GM19025 (cell line): ENCODE measurements around the gene EFR3B.
"Not testable (repeated sequence)": the region's sequence is repeated elsewhere in the genome, so short reads cannot be mapped to it uniquely, and the experiment has no call there.

Experiments used
- ATAC-seq: cut with Tn5 transposase; IDR thresholded peaks from one replicate; pipeline ENCODE4 v1.9.1; 2021; ENCODE audit warnings: mild to moderate bottlenecking, low read depth, moderate library complexity; ENCODE audit not compliant: unreplicated experiment

The EFR3B gene, protein sequence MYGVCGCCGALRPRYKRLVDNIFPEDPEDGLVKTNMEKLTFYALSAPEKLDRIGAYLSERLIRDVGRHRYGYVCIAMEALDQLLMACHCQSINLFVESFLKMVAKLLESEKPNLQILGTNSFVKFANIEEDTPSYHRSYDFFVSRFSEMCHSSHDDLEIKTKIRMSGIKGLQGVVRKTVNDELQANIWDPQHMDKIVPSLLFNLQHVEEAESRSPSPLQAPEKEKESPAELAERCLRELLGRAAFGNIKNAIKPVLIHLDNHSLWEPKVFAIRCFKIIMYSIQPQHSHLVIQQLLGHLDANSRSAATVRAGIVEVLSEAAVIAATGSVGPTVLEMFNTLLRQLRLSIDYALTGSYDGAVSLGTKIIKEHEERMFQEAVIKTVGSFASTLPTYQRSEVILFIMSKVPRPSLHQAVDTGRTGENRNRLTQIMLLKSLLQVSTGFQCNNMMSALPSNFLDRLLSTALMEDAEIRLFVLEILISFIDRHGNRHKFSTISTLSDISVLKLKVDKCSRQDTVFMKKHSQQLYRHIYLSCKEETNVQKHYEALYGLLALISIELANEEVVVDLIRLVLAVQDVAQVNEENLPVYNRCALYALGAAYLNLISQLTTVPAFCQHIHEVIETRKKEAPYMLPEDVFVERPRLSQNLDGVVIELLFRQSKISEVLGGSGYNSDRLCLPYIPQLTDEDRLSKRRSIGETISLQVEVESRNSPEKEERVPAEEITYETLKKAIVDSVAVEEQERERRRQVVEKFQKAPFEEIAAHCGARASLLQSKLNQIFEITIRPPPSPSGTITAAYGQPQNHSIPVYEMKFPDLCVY

DNA sequence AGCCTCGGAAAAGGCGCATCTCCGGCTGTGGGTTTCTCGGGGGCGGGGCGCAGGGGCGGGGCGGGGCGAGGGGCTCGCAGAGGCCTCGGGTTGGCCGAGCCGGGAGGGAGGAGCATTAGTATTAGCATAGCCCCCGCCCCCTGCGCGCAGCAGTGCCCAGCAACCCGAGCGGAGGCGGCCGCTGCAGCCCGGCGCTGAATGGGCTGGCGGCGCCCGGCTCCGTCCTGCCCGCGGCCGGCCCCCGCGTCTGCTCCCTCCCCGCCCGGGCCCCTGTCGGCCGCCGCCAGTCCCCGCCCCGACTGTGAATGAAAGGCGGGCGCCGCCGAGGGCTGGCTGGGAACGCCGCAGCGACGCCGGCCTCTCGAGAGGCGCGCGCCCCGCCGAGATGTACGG is at the start of gene EFR3B:
TSS of gene EFR3B (plus strand) at position 149 of the 393 bp plus-strand sequence. CDS start at position 386, 237 bp downstream.
- ATAC-seq: peak; percentile 93

DNA sequence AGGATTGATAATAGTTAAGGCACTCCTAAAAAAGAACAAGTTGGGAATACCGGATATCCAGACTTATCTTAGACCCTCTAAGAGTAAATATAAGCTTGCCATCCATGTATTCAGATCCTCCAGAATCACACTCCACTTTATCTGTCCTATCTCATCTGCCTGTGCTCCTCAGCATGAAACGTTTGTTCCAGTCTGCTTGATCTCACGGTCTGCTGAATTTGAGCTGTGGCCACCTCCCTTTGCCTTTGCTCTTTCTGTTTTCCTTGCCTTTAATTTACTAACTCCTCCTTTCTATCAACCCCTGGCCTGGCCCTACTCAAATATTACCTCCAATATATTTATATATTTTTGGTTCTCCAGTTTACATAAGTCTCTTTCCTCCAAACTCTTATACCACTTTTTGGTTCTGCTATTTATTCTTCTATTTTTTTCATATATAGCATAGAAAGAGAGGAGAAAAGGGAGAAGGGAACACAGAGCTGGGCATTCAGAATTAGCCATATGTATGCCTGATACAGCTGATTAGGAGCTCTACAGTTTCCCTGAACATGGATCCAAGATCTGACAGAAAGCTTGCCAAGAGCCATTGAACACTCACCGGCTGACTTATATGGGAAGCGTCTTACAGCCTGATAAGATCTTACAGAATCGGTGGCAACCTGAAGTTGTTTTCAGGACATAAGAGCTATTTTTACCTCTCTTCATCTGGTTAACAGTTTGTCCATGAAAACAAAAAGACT is 48.3 kb upstream of the EFR3B start:
- ATAC-seq: no peak

DNA sequence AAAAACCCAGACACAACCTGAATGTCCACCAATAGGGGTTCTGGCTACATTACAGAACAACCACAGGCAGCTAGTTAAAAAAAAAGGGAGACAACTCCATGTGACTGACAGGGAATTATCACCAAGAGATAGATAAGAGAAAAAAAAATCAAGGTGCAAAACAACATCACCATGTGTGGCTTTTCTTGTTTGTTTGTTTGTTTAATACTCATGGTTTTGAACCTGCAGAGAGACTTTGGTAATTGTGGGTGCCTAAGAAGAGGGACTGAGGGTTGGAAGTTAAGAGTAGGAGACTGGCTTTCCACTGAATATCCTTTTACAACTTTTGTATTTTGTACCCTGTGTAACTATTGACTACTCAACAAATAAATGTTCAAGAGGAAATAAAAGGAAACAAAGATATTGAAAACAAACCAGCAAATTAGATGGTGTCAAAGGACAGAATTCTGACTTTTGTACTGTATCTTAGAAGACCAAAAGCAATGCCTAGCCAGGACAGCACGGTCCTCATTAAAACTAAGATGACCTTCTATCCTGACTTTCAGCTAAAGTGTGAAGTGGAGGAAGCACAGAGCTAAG is 47.6 kb upstream of the EFR3B start:
- ATAC-seq: no peak

DNA sequence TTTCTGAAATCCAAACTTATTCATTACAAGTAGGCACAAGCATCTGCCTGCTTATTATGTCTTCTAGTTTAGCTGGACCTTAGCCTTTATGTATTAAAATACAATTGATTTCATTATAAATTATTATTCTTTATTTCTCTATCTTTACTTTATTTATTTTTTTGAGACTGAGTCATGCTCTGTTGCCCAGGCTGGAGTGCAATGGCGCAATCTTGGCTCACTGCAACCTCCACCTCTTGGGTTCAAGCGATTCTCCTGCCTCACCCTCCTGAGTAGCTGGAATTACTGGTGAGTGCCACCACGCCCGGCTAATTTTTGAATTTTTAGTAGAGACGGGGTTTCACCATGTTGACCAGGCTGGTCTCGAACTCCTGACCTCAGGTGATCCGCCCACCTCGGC is 42.8 kb upstream of the EFR3B start:
- ATAC-seq: not testable (repeated sequence)

DNA sequence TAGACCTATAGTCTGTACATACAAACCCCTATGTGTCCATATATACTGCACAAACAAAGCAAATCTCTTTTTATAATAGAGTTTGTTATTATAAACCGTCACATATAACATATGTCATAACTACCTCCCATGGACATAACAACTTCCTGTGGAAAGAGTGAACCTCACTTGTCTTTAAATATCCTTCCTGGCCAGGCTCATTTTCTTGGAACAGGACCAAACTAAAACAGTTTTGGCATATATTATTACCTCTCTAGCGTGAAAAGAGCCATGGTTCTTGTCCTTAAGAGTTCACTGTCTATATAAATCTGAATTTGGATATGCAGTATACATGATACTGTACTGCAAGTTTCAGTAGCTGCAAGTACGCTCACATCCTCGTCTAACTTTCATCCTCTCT is 41.8 kb upstream of the EFR3B start:
- no peak for ATAC-seq

DNA sequence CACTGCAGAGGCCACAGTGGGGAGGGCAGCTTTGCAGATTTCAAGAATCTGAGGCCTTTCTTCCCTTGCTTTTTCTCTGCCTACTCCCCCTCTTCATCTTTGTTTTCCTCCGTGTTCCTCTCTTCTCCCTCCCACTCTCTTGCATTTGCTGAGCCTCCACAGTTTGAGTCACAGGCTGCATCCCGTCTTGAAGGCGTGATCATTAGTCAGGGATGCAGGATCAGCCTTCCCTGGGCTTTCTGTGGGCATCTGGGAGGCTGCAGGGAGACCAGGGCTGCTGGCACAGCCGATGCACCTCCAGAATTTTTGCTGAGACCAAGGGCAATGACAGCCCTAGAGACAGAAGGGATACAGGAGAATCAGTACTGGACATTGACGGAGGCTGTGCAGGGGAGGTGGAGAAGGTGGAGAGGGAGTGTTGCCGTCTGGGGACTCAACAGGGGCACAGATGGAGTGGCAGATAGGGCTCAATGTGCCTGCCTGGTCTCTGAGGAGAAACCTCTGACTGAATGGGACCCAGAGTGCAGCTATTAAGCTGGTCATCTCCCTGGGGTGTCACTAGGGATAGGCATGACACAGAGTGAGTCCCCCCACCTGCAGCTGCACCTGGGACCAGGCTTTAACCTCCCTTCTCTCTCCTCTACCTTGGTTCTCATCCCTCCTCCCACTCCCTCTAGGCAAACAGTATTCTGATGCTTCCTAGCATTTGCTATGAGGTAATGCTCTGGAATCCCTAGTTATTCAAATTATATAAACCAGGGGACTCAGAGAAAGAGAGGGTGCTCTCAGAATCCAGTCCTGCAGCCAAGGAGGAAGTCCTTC is 41.2 kb upstream of the EFR3B start:
- no peak for ATAC-seq

DNA sequence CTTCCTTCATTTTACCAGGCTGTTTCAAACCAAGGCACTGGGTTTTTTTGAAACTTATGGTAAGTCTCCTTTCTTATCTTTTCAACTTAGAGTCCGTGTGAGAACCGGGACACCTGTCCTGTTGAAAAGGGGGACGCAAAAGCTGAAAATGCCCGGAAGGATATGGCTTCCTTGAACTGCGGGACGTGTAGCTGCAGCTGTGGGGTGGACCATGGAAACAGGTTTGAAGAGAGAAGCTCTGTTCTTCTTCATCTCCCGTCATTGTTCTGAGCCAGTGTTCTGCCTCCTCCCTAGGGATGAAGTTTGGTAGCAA is 40.6 kb upstream of the EFR3B start:
- no peak for ATAC-seq

DNA sequence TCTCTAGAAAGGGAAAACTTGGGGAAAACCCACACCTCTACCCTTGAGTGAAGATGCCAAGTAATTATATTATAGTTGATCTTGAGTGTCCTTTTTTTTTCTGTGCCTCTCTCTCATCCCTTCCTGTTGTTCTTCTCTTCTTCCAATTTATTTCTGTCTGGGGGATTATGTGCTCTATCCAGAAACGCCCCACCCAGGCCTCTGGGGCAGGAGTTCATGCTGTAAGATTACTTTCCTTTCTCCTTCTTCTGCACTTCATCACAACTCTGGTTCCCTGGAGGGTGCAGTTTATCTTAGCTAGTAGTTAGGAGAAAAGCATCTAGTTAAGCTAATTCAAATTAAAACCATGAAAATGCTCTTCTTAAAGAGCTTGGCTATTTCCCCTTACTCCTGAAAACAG is 39.8 kb upstream of the EFR3B start:
- ATAC-seq: no peak

DNA sequence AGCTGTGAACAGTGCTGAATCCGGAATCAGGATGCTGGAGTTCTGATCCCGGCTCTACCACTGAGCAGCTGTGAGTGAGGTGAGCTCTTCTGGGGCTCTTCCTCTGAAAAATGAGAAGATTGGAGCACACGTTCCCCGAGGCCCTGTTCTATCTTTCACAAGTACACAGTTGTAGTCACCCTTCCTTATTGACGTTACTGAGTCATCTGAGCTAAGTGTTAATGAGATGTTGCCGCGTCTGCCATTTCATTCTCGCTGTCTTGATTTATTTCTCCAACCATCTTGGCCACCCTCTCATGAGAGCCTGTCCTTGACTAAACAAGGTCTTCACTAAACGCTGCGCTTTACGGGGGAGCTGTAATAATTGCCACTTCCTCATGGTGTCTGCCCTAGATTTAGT is 31.9 kb upstream of the EFR3B start:
- no peak for ATAC-seq

DNA sequence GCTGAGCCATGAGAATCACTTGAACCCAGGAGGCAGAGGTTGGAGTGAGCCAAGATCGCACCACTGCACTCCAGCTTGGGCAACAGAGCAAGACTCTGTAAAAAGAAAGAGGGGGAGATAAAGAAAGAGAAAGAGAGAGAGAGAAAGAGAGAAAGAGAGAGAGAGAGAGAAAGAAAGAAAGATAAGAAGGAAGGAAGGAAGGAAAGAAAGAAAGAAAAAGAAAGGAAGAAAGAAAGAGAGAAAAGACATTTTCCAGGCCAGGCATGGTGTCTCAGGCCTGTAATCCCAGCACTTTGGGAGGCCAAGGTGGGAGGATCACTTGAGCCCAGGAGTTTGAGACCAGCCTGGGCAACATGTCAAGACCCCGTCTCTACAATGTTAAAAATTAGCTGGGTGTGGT is 30.5 kb upstream of the EFR3B start:
- ATAC-seq: not testable (repeated sequence)

DNA sequence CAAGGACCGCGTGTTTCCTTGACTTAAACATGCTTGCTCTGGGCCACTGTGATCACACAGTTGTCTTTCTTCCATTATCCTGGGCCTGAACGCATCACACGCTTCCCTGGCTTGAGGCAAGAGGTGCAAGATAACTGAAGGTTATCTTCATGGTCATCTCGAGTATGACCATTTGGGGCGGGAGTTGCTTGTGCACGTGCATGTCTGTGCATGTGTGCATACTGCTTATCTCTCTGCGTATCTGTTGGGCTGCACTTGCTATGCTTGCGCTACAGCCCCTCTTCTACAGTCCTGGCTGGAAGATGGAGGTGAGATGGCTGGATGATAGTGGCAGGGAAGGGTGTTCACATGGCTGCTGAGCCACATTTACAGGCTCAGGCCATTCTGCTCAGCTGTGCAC is 27.2 kb upstream of the EFR3B start:
- no peak for ATAC-seq

DNA sequence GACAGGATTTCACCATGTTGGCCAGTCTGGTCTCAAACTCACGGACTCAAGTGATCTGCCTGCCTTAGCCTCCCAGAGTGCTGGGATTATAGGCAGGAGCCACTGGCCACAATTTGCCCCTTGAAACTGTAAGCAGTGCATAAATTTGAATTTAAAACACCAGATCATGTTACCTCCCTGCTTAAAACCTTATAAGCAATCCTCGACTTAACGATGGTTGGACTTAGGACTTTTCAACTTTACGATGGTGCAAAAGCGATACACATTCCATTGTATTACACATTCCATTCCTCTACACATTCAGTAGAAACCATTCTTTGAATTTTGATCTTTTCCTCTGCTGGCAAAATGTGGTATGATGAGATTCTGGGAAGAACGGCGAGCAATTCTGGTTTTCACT is 23.2 kb upstream of the EFR3B start:
- ATAC-seq: no peak

DNA sequence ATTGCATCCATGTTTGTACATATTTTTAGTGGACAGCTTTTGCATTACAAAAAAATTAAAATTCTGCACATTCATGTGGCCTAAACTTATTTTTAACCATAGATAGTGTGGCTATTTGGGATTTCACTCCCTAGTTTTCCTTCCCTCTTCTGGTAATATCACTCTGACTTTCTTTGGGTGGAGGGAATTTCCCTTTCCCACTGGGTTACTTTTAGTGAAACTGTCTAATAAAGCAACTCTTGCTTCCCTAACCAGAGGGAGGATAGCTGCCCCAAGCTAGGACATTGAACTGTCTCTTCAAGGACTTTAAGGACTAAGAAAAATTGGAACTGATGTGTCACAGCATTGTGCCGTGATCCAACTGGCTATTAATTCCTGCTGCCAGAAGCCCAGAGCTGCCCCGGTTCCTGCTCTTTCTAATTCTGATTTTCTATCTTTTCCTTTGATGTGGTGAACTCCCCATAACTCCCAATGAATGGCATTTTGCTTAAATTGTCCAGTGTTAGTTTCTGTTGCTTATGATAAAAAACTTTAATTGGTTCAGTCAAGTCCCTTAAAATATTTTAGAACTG is 20.0 kb upstream of the EFR3B start:
- no peak for ATAC-seq

DNA sequence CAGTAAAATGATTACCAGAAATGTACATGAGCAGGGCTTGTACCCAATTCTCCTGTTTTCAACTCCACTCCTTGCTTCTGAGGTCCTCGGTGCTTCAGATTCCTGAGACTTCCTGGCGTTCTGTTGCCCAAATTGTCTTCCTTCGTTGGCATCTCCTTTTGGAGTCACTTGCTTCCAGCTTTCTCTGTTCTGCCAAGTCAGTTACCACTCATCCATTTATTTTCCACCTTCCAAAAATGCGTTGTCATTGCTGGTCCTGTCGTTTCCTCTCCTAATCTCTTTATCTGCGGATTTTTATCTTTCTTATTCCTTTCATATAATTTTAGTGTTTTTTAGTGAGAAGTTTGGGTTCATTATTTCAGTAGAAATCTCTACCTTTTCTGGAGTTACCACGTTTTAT is 18.5 kb upstream of the EFR3B start:
- no peak for ATAC-seq

DNA sequence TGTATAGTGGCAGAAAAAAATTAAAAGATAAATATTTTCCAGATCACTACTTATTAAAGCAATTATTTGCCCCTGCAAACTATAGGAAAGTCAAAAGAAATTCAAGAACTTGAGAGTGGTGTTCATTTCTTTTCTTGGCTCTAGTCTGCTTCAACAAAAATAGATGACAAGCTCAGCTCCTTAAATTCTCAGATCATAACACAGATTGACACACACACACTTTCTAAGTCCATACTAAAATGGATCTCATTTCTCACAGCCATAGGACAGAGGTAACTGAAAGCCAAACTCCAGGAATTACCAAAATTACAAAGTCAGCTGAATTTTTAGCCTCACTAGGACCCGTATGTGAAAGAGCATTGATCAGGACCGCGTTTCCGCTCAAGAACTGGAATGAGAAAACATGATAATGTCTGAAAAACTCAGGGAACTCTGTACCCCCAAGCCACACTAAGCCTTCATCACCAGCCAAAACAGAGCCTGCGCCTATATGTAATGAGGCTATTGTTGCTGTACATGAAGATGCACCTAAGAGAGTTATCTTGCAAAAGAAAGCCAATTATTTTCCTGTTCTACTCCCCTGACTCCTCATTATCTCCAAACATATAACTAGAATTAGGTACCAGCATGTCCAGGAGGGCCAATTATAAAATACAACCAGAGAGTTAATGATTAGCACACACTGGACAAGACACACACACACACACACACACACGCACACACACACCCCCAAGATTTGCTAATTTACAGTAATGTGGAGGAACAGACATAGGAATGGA is 16.5 kb upstream of the EFR3B start:
- ATAC-seq: no peak

DNA sequence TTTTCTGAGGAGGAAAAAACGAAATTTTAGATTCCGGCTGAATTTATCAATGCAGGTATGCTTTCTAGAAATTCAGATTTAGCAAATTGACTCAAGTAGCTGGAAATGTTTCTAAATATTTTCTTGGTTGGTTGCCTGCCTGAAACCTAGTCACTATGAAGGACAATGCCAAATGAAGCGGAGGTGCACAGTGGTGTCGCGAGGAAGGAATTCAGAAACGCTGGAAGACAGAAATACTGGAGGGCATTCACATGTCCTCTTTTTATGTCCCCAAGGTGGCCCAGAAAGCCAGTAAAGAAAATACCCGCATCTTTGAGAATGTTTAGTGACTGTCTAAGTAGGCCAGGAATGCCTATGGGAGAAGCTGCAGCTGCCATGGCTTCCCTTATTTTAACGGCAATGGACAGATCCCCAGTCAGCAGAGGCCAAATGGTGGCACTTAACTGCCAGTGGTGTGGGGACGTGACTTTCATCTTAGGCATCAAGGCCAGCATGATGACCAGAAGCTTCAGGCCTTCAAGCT is 15.8 kb upstream of the EFR3B start:
- ATAC-seq: no peak

DNA sequence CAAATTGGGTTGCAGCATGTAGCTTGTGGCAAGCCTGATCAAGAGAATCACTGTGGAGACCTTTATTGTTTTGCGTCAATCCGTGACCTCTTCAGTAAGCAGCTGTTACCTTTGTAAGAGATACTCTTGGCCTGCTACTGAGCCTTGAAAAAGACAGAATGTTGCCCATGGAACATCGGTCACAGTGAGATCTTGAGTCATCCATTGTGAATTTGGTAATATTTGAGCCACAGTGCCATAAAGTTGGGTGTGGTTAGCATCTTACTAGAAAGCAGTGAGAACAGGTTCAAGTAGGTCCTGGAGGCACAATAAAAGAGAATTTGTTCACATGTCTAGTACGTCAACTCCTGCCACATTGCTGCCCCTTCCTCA is 12.7 kb upstream of the EFR3B start:
- no peak for ATAC-seq

DNA sequence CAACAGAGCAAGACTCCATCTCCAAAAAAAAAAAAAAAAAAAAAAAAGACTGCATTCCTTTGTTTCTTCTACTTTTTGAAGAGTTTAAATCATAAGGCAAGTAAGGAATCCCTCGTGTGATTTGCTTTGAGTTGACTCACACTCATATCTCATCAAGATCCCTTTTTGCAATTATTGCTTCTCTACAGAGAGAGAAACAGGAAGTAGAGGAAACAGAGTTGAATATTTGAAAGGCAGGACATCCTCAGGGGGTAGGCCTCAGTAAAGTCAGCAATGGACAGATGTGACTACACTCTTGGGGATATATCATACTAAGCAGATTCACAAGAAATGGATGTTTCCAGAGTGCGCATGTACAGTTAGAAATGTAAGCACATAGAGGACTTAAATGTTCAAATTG is 11.2 kb upstream of the EFR3B start:
- ATAC-seq: no peak

DNA sequence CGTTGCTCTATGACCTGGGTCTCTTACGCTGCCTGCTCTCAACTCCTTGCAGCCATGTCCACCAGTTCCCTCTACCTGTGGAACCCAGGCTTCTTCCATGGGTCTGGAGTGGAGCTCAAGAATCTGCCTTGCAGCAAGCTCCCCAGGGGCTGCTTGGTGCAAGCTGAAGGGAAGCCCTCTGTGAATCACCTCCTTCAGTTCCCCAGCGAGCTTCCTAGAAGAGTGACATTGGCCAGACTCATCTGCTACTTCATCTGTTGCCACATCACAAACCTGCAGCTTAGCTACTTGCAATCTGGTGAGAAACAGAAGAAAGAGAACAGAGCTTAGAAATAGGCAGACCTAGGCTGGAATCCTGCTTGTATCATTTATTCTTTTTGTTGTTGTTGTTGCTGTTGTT is 9.8 kb upstream of the EFR3B start:
- ATAC-seq: no peak
